ENCODE data around the gene ARHGAP22. TPM values are rescaled to one million over a fixed set of nuclear protein-coding genes. Genes with fewer than 3 reads are reported as not detected.

The ARHGAP22 gene
- total RNA-seq, 4 donors from 2014 or later = 3.2 to 24.0 (median 9.9) TPM

- DNase-seq (ENCODE audit: low spot score) (no peak), ATAC-seq (ENCODE audit: low FRiP score) (no peak)
- TF ChIP-seq CTCF (IDR thresholded peaks at IDR 0.05) = no peak
Measured at GRCh38 chr10:48455055-48455391, 149.8 kb downstream of the ARHGAP22 start.

- ATAC-seq (ENCODE audit: low FRiP score) = no peak
- TF ChIP-seq CTCF (IDR thresholded peaks at IDR 0.05) = no peak
- no peak for DNase-seq (ENCODE audit: low spot score)
Measured at GRCh38 chr10:48454302-48455054, 150.4 kb downstream of the ARHGAP22 start.

- no peak for DNase-seq (ENCODE audit: low spot score)
Measured at GRCh38 chr10:48453451-48454301, 151.2 kb downstream of the ARHGAP22 start.

GRCh38 chr10:48452879-48453412, 151.9 kb downstream of the ARHGAP22 start:
- TF ChIP-seq CTCF (IDR thresholded peaks at IDR 0.05) = no peak
- DNase-seq (ENCODE audit: low spot score) (no peak), ATAC-seq (ENCODE audit: low FRiP score) (no peak)

More at GRCh38 chr10:48453451-48454301, 151.2 kb downstream of the ARHGAP22 start:
- no peak for ATAC-seq (ENCODE audit: low FRiP score)
- TF ChIP-seq CTCF (IDR thresholded peaks at IDR 0.05) = no peak

GRCh38 chr10:48451969-48452878, 152.6 kb downstream of the ARHGAP22 start:
- DNase-seq (ENCODE audit: low spot score) (no peak), ATAC-seq (ENCODE audit: low FRiP score) (no peak)
- TF ChIP-seq CTCF (IDR thresholded peaks at IDR 0.05) = no peak

- no peak for DNase-seq (ENCODE audit: low spot score)
- ATAC-seq (ENCODE audit: low FRiP score) = no peak
- TF ChIP-seq CTCF (IDR thresholded peaks at IDR 0.05) = no peak
Measured at GRCh38 chr10:48450741-48451466, 154.0 kb downstream of the ARHGAP22 start.

Data from omental fat pad (tissue), 4 donors.